Astrocyte of the spinal cord (primary cell): ENCODE results near the gene DIP2C.

ENCODE experiments used
- DNase-seq: peaks from one replicate; pipeline ENCODE4 v3.0.0; 2011; ENCODE audit warnings: low read depth, low spot score
- H3K4me3 ChIP-seq: 2 replicates; pipeline ENCODE4 v1.5.1; 2011; ENCODE audit warnings: low read depth, mild to moderate bottlenecking, low read length, moderate library complexity
- in situ Hi-C: cut with HindIII; loops from 2 replicates; pipeline ENCODE4 v1.10.0; 2017; ENCODE audit warnings: low sequenced_read_pairs
- TF ChIP-seq, protein P1 (sequence below): IDR thresholded peaks from 2 replicates; pipeline ENCODE4 v1.5.1; 2012; ENCODE audit warnings: low read depth, mild to moderate bottlenecking, low read length, inconsistent platforms

Gene DIP2C

DNA sequence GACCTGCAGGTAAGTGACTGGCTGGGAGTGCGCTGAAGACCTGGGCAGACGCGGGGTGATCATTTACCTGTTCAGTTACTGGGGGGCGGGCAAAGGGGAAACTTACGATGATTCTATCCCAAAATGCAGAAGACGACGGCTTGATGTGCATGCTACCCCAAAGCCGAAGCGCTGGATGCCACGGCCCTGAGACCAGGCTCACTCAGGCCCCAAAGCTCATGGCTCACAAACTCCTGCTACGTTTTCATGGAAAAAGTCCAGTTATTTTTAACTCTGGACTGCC is 200.6 kb downstream of the DIP2C start:
- no peak overlapping the region for H3K4me3 ChIP-seq
- TF ChIP-seq, protein P1, sequence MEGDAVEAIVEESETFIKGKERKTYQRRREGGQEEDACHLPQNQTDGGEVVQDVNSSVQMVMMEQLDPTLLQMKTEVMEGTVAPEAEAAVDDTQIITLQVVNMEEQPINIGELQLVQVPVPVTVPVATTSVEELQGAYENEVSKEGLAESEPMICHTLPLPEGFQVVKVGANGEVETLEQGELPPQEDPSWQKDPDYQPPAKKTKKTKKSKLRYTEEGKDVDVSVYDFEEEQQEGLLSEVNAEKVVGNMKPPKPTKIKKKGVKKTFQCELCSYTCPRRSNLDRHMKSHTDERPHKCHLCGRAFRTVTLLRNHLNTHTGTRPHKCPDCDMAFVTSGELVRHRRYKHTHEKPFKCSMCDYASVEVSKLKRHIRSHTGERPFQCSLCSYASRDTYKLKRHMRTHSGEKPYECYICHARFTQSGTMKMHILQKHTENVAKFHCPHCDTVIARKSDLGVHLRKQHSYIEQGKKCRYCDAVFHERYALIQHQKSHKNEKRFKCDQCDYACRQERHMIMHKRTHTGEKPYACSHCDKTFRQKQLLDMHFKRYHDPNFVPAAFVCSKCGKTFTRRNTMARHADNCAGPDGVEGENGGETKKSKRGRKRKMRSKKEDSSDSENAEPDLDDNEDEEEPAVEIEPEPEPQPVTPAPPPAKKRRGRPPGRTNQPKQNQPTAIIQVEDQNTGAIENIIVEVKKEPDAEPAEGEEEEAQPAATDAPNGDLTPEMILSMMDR: no peak
- in situ Hi-C loops: no loop called here
- DNase-seq: no peak

DNA sequence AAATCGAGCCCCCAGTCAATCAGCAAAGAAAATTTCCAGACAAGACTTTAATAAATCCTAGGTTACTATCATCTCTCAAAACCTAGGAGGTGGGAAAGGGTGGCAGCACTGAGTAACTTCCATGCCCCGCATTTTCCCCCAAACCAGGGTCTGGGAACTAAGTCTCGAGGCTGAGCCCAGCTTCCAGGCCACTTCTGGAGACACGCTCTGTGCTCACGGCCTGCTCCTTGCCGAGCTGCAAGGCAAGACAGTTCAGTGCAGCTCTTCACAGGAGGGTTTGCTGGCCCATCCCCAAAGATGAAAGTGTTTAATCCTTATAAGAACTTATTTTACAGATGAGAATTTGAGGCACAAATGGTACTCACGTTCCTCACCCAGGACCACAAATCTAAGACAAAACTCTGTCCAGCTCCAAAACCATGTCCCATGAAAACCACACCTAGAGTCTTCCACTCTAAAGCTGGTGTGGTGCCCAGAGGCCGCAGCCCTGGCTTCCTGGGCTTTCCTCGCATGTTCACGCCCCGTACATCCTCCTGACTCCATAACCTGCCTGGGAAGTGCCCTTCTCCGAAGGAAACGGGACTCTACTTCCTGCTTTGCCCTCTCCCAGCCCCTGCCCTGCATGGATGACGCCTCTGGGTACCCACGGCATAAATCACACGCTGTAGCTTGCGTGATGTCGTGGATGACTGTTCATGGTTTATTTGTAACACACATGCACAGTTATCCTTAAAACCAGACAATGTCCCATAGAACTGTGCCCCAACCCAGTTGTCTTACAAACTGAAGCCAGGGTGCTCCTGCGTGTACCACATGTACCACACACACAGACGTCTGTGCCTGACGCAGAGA is 201.2 kb downstream of the DIP2C start:
- DNase-seq: no peak
- H3K4me3 ChIP-seq: no peak overlapping the region
- TF ChIP-seq, protein P1: no peak
- in situ Hi-C loops: no loop called here

DNA sequence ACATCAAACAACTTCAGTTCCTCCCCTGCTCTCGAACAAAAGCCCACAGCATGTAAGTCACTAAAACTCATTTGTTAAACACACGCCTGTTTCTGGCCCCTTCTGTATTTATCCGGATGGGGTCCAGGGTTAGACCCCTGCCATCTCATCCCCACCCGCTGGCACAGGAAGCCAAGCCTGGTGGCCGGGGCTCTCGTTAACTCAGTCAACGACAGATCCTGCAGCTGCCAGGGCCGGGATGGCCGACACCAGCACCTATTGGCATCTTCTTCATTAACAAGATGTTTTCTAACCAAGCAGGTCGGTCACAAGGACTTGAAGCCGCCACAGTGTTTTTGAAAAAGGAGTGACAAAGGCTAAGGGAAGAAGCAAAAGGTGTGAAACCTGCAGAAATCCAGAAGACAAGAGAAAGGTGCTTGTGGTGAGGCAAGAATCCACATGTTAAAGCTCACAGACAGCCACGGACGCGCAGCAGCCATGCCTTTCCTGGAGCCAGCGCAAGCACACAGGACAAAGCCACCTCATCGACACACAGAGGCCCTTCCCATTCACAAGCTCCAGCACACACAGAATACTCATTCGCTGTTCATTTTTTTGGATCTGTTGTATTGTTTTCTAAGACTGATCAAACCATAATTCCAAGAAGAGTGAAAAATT is 202.7 kb downstream of the DIP2C start:
- DNase-seq: no peak
- TF ChIP-seq, protein P1: no peak
- H3K4me3 ChIP-seq: no peak overlapping the region
- in situ Hi-C loops: no loop called here

DNA sequence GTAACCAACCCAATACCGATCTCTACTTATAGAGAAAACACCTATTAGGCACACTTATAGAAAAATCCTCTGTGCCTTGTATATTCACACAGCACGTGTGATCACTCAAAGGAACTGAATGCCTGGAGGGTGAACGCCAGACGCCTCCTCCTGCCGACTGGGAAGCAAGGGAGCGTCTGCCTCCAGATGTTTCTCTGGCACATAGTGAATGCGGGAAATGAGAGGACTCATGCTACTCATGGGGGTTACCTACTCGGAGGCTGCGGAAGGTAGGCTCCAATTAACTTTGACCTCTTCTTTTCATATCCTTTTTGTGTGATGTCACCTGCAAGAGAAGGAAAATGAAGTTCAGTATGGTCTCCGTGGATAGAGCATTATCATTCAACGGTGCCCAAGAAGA is 203.3 kb downstream of the DIP2C start:
- TF ChIP-seq, protein P1: no peak
- no peak overlapping the region for H3K4me3 ChIP-seq
- no peak for DNase-seq
- in situ Hi-C loops: no loop called here

DNA sequence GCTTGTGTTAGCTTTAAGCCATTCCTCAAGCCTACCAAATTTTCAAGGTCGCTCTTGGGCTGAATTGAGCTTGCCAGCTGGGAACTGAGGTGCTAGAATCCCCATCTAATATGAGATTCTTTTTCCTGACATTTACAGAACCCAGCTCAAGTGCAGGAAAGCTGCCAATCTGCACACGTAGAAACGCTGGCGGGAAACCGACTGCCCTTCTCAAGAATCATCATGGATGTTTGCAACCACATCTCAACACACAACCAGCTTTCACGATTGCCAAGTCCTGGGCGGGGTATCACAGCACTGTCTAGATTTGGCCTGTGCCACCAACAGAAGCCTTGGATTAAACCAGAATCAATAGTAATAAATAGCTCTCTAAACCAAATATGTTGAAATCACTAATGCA is 203.7 kb downstream of the DIP2C start:
- in situ Hi-C loops: no loop called here
- TF ChIP-seq, protein P1: no peak
- H3K4me3 ChIP-seq: no peak overlapping the region
- DNase-seq: no peak

DNA sequence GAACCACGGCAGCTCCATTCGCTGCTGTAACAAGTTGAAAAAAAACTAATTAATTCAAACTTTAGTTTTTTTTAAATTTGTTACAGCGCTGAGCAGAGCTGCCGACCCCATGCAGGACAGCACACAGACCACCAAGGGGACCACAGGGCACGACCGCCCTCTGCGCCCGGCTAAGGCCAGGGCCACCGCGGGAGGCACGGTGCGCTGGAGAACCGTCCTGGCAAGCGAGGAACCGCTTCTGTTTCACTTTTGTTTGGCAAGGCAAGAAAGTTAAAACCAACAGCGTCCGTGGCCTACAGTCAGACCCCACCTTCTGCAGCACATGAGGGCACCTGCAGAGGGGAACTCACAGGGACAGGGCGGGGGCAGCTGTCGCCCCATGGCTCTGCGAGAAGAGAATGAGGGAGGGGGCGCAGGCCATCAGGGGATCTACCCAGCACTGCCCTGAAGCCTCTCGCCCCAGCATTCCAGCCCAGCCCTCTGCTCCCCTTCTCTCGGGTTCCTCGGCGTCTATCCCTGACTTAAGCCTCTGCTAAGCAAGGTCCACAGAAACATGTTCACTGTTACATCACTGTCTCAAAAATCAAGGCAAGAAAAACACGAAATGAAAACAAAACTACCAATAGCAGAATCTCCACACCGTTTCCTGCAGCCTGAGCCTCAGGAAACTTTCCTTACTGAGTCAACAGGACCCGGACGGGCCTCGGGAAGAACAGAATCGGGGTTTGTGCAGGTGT is 204.4 kb downstream of the DIP2C start:
- peak overlapping the region; percentile 47 for H3K4me3 ChIP-seq
- TF ChIP-seq, protein P1: no peak
- DNase-seq: peak; percentile 41
- in situ Hi-C loops: no loop called here
